ENCODE measurements around the gene GRIP1.
A peak's percentile ranks its signal among the peaks of the same experiment; 100 is the strongest.
"Not testable (repeated sequence)": the region's sequence is repeated elsewhere in the genome, so short reads cannot be mapped to it uniquely, and the experiment has no call there.

GRIP1 gene

GRCh38 chr12:66314278-66314677 is 364.6 kb downstream of the GRIP1 start:
- TF ChIP-seq, protein P1, sequence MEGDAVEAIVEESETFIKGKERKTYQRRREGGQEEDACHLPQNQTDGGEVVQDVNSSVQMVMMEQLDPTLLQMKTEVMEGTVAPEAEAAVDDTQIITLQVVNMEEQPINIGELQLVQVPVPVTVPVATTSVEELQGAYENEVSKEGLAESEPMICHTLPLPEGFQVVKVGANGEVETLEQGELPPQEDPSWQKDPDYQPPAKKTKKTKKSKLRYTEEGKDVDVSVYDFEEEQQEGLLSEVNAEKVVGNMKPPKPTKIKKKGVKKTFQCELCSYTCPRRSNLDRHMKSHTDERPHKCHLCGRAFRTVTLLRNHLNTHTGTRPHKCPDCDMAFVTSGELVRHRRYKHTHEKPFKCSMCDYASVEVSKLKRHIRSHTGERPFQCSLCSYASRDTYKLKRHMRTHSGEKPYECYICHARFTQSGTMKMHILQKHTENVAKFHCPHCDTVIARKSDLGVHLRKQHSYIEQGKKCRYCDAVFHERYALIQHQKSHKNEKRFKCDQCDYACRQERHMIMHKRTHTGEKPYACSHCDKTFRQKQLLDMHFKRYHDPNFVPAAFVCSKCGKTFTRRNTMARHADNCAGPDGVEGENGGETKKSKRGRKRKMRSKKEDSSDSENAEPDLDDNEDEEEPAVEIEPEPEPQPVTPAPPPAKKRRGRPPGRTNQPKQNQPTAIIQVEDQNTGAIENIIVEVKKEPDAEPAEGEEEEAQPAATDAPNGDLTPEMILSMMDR (IDR thresholded peaks at IDR 0.05; ENCODE audit: low read depth, low read length), result no peak
- no peak for TF ChIP-seq MYC (IDR thresholded peaks at IDR 0.05; ENCODE audit: low read depth, low read length)
- TF ChIP-seq, protein P2, sequence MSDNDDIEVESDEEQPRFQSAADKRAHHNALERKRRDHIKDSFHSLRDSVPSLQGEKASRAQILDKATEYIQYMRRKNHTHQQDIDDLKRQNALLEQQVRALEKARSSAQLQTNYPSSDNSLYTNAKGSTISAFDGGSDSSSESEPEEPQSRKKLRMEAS (IDR thresholded peaks at IDR 0.05; ENCODE audit: low read depth, low read length), result no peak
- TF ChIP-seq POLR2A (IDR thresholded peaks at IDR 0.05; ENCODE audit: extremely low read depth, insufficient read length), result no peak
- no peak overlapping the region for H3K4me3 ChIP-seq (ENCODE audit: low read depth, low read length)
- no peak for DNase-seq (ENCODE audit: low read depth)

GRCh38 chr12:66312189-66312588 is 366.7 kb downstream of the GRIP1 start:
- TF ChIP-seq, protein P2 (IDR thresholded peaks at IDR 0.05; ENCODE audit: low read depth, low read length), result no peak
- TF ChIP-seq POLR2A (IDR thresholded peaks at IDR 0.05; ENCODE audit: extremely low read depth, insufficient read length) (no peak), MYC (IDR thresholded peaks at IDR 0.05; ENCODE audit: low read depth, low read length) (no peak)
- TF ChIP-seq, protein P1 (IDR thresholded peaks at IDR 0.05; ENCODE audit: low read depth, low read length), result no peak
- DNase-seq (ENCODE audit: low read depth), result no peak
- H3K4me3 ChIP-seq (ENCODE audit: low read depth, low read length), result no peak overlapping the region

GRCh38 chr12:66309606-66310005 is 369.3 kb downstream of the GRIP1 start:
- TF ChIP-seq MYC (IDR thresholded peaks at IDR 0.05; ENCODE audit: low read depth, low read length), result no peak
- TF ChIP-seq, protein P2 (IDR thresholded peaks at IDR 0.05; ENCODE audit: low read depth, low read length), result no peak
- TF ChIP-seq POLR2A (IDR thresholded peaks at IDR 0.05; ENCODE audit: extremely low read depth, insufficient read length), result no peak
- TF ChIP-seq, protein P1 (IDR thresholded peaks at IDR 0.05; ENCODE audit: low read depth, low read length), result no peak
- no peak overlapping the region for H3K4me3 ChIP-seq (ENCODE audit: low read depth, low read length)
- DNase-seq (ENCODE audit: low read depth), result no peak

DNA sequence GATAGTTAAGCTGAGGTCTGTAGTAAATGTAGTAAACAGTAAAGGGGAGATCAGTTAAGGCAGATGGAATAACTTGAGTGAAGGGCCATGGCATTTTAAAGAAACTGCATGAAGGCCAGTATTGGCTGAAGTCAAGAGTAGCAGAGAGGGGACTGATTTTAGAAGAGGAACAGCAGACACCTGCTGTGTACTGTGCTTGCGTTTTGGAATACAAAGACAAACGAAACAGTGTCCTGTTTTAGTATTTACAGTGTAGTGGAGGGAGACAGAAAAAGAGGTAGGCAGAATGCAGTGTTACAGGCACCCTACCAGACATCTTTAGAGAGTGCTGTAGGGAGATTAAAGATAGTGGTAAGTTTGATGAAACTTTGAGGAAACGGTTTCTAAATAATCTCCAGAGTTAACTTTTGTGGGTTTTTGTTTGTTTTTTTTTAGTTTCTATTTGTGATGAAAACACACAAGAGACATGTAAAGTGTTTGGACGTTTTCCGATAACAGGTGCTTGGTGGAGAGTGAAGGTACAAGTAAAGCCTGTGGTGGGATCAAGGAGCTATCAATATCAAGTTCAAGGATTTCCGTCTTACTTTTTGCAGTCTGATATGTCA is 374.5 kb downstream of the GRIP1 start:
- DNase-seq (ENCODE audit: low read depth), result peak; percentile 28
- TF ChIP-seq, protein P1 (IDR thresholded peaks at IDR 0.05; ENCODE audit: low read depth, low read length), result no peak
- TF ChIP-seq MYC (IDR thresholded peaks at IDR 0.05; ENCODE audit: low read depth, low read length), result no peak
- TF ChIP-seq, protein P2 (IDR thresholded peaks at IDR 0.05; ENCODE audit: low read depth, low read length), result no peak
- TF ChIP-seq POLR2A (IDR thresholded peaks at IDR 0.05; ENCODE audit: extremely low read depth, insufficient read length), result no peak
- peak overlapping the region; percentile 91 for H3K4me3 ChIP-seq (ENCODE audit: low read depth, low read length)

DNA sequence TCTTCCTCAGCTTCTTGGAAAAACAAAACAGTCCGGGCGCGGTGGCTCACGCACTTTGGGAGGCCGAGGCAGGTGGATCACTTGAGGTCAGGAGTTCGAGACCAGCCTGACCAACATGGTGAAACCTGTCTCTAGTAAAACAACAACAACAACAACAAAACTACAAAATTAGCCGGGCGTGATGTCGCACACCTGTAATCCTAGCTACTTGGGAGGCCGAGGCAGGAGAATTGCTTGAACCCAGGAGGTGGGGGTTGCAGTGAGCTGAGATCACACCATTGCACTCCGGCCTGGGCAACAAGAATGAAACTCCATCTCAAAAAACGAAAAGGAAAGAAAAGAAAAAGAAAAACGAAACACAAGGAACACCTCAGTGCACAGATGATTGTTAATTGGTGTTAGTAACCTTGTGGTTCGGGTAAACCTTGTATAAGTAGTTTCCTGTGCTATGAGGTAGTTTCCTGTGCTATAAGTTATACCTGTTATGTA is 375.5 kb downstream of the GRIP1 start:
- H3K4me3 ChIP-seq (ENCODE audit: low read depth, low read length), result peak overlapping the region; percentile 91

GRCh38 chr12:66302827-66303169 is 376.1 kb downstream of the GRIP1 start:
- H3K4me3 ChIP-seq (ENCODE audit: low read depth, low read length), result peak overlapping the region; percentile 91
- TF ChIP-seq MYC (IDR thresholded peaks at IDR 0.05; ENCODE audit: low read depth, low read length), result no peak
- TF ChIP-seq, protein P2 (IDR thresholded peaks at IDR 0.05; ENCODE audit: low read depth, low read length), result no peak
- TF ChIP-seq, protein P1 (IDR thresholded peaks at IDR 0.05; ENCODE audit: low read depth, low read length), result no peak
- no peak for TF ChIP-seq POLR2A (IDR thresholded peaks at IDR 0.05; ENCODE audit: extremely low read depth, insufficient read length)
- DNase-seq (ENCODE audit: low read depth), result no peak

More for the DNA sequence above, 375.5 kb downstream of the GRIP1 start:
- DNase-seq (ENCODE audit: low read depth), result not testable (repeated sequence)

Data from NB4 (cell line).